HEK293T (cell line): ENCODE results near the gene BRF1.

ENCODE experiments used
- ARNT ChIP-seq: fragments of 450-650 bp; IDR thresholded peaks from 2 replicates; pipeline ENCODE4 v1.6.1; 2017; ENCODE audit warnings: mild to moderate bottlenecking
- BHLHE40 ChIP-seq: fragments of 450-650 bp; IDR thresholded peaks from 2 replicates; pipeline ENCODE4 v1.6.1; 2016; ENCODE audit warnings: mild to moderate bottlenecking, moderate library complexity, borderline replicate concordance
- CTBP1 ChIP-seq: fragments of 450-650 bp; IDR thresholded peaks from 2 replicates; pipeline ENCODE4 v1.6.1; 2016; ENCODE audit warnings: borderline replicate concordance
- FOXM1 ChIP-seq: fragments of 450-650 bp; IDR thresholded peaks from 2 replicates; pipeline ENCODE4 v1.6.1; 2017; ENCODE audit warnings: mild to moderate bottlenecking, borderline replicate concordance
- LEF1 ChIP-seq: fragments of 450-650 bp; IDR thresholded peaks from 2 replicates; pipeline ENCODE4 v1.6.1; 2017; ENCODE audit warnings: mild to moderate bottlenecking, borderline replicate concordance
- NFRKB ChIP-seq: fragments of 450-650 bp; IDR thresholded peaks from 2 replicates; pipeline ENCODE4 v1.6.1; 2016; ENCODE audit warnings: mild to moderate bottlenecking, moderate library complexity
- SUZ12 ChIP-seq: fragments of 450-650 bp; IDR thresholded peaks from 2 replicates; pipeline ENCODE4 v1.6.1; 2016; ENCODE audit warnings: mild to moderate bottlenecking
- TARDBP ChIP-seq: fragments of 450-650 bp; IDR thresholded peaks from 2 replicates; pipeline ENCODE4 v1.6.1; 2016
- ZNF384 ChIP-seq: fragments of 450-650 bp; IDR thresholded peaks from 2 replicates; pipeline ENCODE4 v1.6.1; 2016

DNA sequence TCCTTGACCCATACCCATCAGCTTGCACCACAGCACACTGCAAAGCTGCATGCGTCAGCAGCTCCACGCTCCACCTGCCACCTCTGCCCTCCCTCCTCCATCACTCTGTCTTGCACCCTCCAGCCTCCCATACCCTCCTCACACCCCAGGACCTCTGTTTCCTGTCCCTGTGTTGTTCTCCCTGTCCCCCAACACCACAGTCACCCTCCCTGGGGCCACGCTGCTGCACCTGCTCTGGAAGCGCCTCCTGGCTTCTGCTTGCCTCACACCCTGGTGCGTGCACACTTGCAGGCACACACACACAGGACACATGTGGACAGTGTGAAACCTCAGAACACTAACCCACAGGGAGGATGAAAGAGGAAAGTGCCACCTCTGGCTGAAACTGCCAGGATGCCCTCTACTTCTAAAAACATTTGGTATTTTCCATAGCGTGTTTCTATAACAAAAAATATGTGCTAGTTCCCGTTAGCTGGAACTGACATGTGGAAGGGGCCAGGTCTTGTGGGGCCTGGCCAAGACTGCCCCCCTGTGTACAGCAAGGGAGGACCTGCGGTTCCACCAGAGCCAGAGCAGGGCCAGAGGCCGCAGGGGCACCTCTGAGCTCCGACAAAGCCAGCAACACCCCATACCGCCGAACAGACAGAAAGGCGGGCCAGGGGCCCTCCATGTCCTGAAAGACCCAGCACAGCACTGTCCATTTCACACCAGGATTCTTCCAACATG lies 10.0 kb downstream of the BRF1 start:
- no peak for TF ChIP-seq FOXM1
- no peak for TF ChIP-seq BHLHE40
- no peak for TF ChIP-seq ARNT
- no peak for TF ChIP-seq NFRKB
- no peak for TF ChIP-seq SUZ12
- TF ChIP-seq TARDBP = no peak
- TF ChIP-seq ZNF384 = no peak
- no peak for TF ChIP-seq CTBP1
- TF ChIP-seq LEF1 = no peak
